Keratinocyte (primary cell): Measurements from ENCODE around the gene COIL. TPM values are rescaled to one million over a fixed set of nuclear protein-coding genes. Genes with fewer than 3 reads are reported as not detected.

ENCODE experiments used
- DNase-seq: peaks from one replicate; pipeline ENCODE4 v3.0.0-alpha.2; 2011; ENCODE audit warnings: low read depth, missing footprints, low spot score
- FAIRE-seq: peaks from 2 replicates; lab custom pipeline; 2011; peaks lifted over from hg19 to GRCh38; lab: Jason Lieb, UNC
- H2AFZ ChIP-seq: 2 replicates; pipeline ENCODE4 v1.6.0; 2012; ENCODE audit warnings: low read length, control low read depth, inconsistent platforms; ENCODE audit not compliant: control insufficient read depth
- H3K27ac ChIP-seq: 2 replicates; pipeline ENCODE4 v1.5.1; 2011; ENCODE audit warnings: low read length; ENCODE audit not compliant: control insufficient read depth, insufficient read depth
- H3K27me3 ChIP-seq: 3 replicates; pipeline ENCODE4 v1.6.0; 2011; ENCODE audit warnings: low read length; ENCODE audit not compliant: control insufficient read depth, insufficient read depth; ENCODE audit errors: extremely low read depth
- H3K36me3 ChIP-seq, 2 experiments: 2 replicates in 1 of 2; 3 replicates in 1 of 2; pipeline ENCODE4 v1.5.1; 2011; ENCODE audit warnings: low read length in 2 of 2, mild to moderate bottlenecking in 1 of 2; ENCODE audit not compliant: control insufficient read depth in 2 of 2, insufficient read depth in 2 of 2; ENCODE audit errors: extremely low read depth in 1 of 2
- H3K4me1 ChIP-seq: 3 replicates; pipeline ENCODE4 v1.5.1; 2011; ENCODE audit warnings: low read length; ENCODE audit not compliant: control insufficient read depth, insufficient read depth; ENCODE audit errors: extremely low read depth
- H3K4me2 ChIP-seq: 3 replicates; pipeline ENCODE4 v1.6.0; 2011; ENCODE audit warnings: low read depth, low read length; ENCODE audit not compliant: control insufficient read depth, insufficient read depth; ENCODE audit errors: extremely low read depth
- H3K4me3 ChIP-seq, 3 experiments: fragments of 200-600 bp in 1 of 3; sonication (generic) in 1 of 3; 2 replicates in 2 of 3; 3 replicates in 1 of 3; pipeline ENCODE4 v1.5.1; 2011 to 2016; ENCODE audit warnings: low read length in 3 of 3, mild to moderate bottlenecking in 3 of 3, control low read depth in 2 of 3, inconsistent platforms in 1 of 3, low read depth in 1 of 3, mixed read lengths in 1 of 3, mixed run types in 1 of 3, moderate library complexity in 1 of 3; ENCODE audit not compliant: control insufficient read depth in 2 of 3, insufficient read depth in 2 of 3; ENCODE audit errors: extremely low read depth in 1 of 3
- H3K79me2 ChIP-seq: 2 replicates; pipeline ENCODE4 v1.6.0; 2012; ENCODE audit warnings: low read length; ENCODE audit not compliant: control insufficient read depth, insufficient read depth
- H3K9ac ChIP-seq: 3 replicates; pipeline ENCODE4 v1.6.0; 2011; ENCODE audit warnings: low read length; ENCODE audit not compliant: control insufficient read depth, insufficient read depth; ENCODE audit errors: extremely low read depth
- H3K9me1 ChIP-seq: 3 replicates; pipeline ENCODE4 v1.6.0; 2011; ENCODE audit warnings: low read length; ENCODE audit not compliant: control insufficient read depth, insufficient read depth; ENCODE audit errors: extremely low read depth
- H3K9me3 ChIP-seq: 2 replicates; pipeline ENCODE4 v1.5.1; 2012; ENCODE audit warnings: low read depth, low read length; ENCODE audit not compliant: control insufficient read depth
- H4K20me1 ChIP-seq: 3 replicates; pipeline ENCODE4 v1.6.0; 2011; ENCODE audit warnings: low read length; ENCODE audit not compliant: control insufficient read depth, insufficient read depth; ENCODE audit errors: extremely low read depth
- CTCF ChIP-seq, 3 experiments: IDR thresholded peaks in 1 of 3; conservative IDR thresholded peaks in 1 of 3; optimal IDR thresholded peaks in 1 of 3; 2 replicates in 2 of 3; 3 replicates in 1 of 3; pipeline versions ENCODE3 to v1.5.1; 2011; ENCODE audit warnings: low read length in 3 of 3, mild to moderate bottlenecking in 3 of 3, moderate library complexity in 2 of 3, control low read depth in 1 of 3, inconsistent platforms in 1 of 3; ENCODE audit not compliant: insufficient read depth in 2 of 3; ENCODE audit errors: extremely low read depth in 1 of 3
- EZH2 ChIP-seq: IDR thresholded peaks from one replicate; pipeline ENCODE4 v1.6.1; 2012; ENCODE audit warnings: inconsistent platforms, mild to moderate bottlenecking, low read length, moderate library complexity
- dilution Hi-C: fragments of 300-500 bp; cut with MboI; formaldehyde crosslinking; loops from one replicate; pipeline ENCODE4 v1.7.0; 2020; ENCODE audit warnings: low sequenced_read_pairs; ENCODE audit not compliant: extremely low pct_ligation_motif_present
- polyA plus RNA-seq, 5 experiments: library from polyadenylated mRNA; depleted of rRNA in 3 of 5; stranded (reverse) in 3 of 5; stranded (forward) in 1 of 5; unstranded in 1 of 5; fragments of >200 nt; gene quantifications; 1 replicate in 1 of 5; 2 replicates in 3 of 5; 3 replicates in 1 of 5; pipeline versions ENCODE4 v1.2.1 to v1.2.3, GENCODE V29; 2011 to 2012; ENCODE audit warnings: missing spikeins in 2 of 5, low read depth in 1 of 5, low replicate concordance in 1 of 5

The COIL gene
- polyA plus RNA-seq, 1 donor (not counting 4 experiments of a cell fraction or from before 2014, with no cell fraction given) = 11.6 TPM

- Histone ChIP-seq H3K27me3 (no peaks in the 10 kb centered on the region), H3K27ac (no peak overlapping the region), H2AFZ (no peak overlapping the region), H3K4me3 (no peak overlapping the region), H3K9me1 (no peaks in the 10 kb centered on the region), H3K4me2 (no peak overlapping the region), H3K9me3 (no peaks in the 10 kb centered on the region), H3K4me1 (no peaks in the 10 kb centered on the region), H4K20me1 (no peaks in the 10 kb centered on the region), H3K36me3 (peaks cover 0 to 9% of the 10 kb centered on the region in 2 experiments), H3K9ac (no peak overlapping the region), H3K79me2 (no peaks in the 10 kb centered on the region)
- TF ChIP-seq EZH2 (no peak), CTCF (optimal IDR thresholded peaks at IDR 0.05 in 1 of 3, IDR thresholded peaks at IDR 0.05 in 1 of 3, conservative IDR thresholded peaks at IDR 0.05 in 1 of 3; ENCODE audit: extremely low read depth in 1 of 3, insufficient read depth in 2 of 3, low read length in 3 of 3) (no peak)
- no peak for FAIRE-seq
- dilution Hi-C loops = no loop called here
- DNase-seq = no peak
Measured at GRCh38 chr17:56988901-56989572, 28.2 kb upstream of the COIL start.

- Histone ChIP-seq H4K20me1 (no peaks in the 10 kb centered on the region), H3K9me3 (no peaks in the 10 kb centered on the region), H3K36me3 (peaks cover 0 to 9% of the 10 kb centered on the region in 2 experiments), H2AFZ (no peak overlapping the region), H3K79me2 (no peaks in the 10 kb centered on the region), H3K9ac (no peak overlapping the region), H3K4me3 (no peak overlapping the region), H3K4me1 (peaks cover 8% of the 10 kb centered on the region), H3K4me2 (no peak overlapping the region), H3K9me1 (no peaks in the 10 kb centered on the region), H3K27me3 (no peaks in the 10 kb centered on the region), H3K27ac (no peak overlapping the region)
- TF ChIP-seq EZH2 (no peak), CTCF (optimal IDR thresholded peaks at IDR 0.05 in 1 of 3, IDR thresholded peaks at IDR 0.05 in 1 of 3, conservative IDR thresholded peaks at IDR 0.05 in 1 of 3; ENCODE audit: extremely low read depth in 1 of 3, insufficient read depth in 2 of 3, low read length in 3 of 3) (no peak)
- FAIRE-seq = no peak
- DNase-seq = no peak
- dilution Hi-C loops = no loop called here
Measured at GRCh38 chr17:56987283-56987834, 26.5 kb upstream of the COIL start.
